ENCODE results near the gene NUDT16L1. TPM values are rescaled to one million over a fixed set of nuclear protein-coding genes. Genes with fewer than 3 reads are reported as not detected.

The NUDT16L1 gene
- polyA plus RNA-seq, 1 donor from 2014 or later, result 125 TPM

DNA sequence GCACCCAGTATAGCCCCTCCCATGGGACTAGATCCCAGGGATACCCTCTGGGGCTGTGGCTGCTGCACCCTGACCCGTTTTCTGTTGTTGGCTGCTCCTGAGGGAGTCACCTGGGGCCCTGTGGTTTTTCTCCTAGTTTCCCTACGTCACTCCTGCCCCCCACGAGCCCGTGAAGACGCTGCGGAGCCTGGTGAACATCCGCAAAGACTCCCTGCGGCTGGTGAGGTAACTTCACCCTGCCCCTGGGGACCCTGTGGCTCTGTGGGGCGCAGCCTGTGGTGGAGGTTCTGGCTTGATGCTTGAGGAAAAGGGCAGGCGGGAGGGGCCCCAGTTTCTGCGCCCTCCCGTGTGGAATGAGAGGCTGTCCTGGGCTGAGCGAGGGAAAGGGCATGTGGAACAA lies 41.5 kb upstream of the NUDT16L1 start:
- Histone ChIP-seq H3K27ac (ENCODE audit: low read length) (no peak overlapping the region), H3K36me3 (ENCODE audit: insufficient read depth, low read length) (peaks cover 9% of the 10 kb centered on the region)
- no peak for TF ChIP-seq EP300 (conservative IDR thresholded peaks at IDR 0.05; ENCODE audit: poor library complexity, severe bottlenecking)
- TF ChIP-seq RAD21 (conservative IDR thresholded peaks at IDR 0.05), result no peak
- TF ChIP-seq EZH2 (IDR thresholded peaks at IDR 0.05; ENCODE audit: borderline replicate concordance, insufficient read depth, low read length, poor library complexity, severe bottlenecking), result no peak
- no peak for TF ChIP-seq POLR2AphosphoS5 (IDR thresholded peaks at IDR 0.05)
- TF ChIP-seq, protein P1, sequence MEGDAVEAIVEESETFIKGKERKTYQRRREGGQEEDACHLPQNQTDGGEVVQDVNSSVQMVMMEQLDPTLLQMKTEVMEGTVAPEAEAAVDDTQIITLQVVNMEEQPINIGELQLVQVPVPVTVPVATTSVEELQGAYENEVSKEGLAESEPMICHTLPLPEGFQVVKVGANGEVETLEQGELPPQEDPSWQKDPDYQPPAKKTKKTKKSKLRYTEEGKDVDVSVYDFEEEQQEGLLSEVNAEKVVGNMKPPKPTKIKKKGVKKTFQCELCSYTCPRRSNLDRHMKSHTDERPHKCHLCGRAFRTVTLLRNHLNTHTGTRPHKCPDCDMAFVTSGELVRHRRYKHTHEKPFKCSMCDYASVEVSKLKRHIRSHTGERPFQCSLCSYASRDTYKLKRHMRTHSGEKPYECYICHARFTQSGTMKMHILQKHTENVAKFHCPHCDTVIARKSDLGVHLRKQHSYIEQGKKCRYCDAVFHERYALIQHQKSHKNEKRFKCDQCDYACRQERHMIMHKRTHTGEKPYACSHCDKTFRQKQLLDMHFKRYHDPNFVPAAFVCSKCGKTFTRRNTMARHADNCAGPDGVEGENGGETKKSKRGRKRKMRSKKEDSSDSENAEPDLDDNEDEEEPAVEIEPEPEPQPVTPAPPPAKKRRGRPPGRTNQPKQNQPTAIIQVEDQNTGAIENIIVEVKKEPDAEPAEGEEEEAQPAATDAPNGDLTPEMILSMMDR (IDR thresholded peaks at IDR 0.05; ENCODE audit: poor library complexity, severe bottlenecking), result no peak
- TF ChIP-seq MXI1 (conservative IDR thresholded peaks at IDR 0.05; ENCODE audit: poor library complexity, severe bottlenecking), result no peak
- TF ChIP-seq, protein P2, sequence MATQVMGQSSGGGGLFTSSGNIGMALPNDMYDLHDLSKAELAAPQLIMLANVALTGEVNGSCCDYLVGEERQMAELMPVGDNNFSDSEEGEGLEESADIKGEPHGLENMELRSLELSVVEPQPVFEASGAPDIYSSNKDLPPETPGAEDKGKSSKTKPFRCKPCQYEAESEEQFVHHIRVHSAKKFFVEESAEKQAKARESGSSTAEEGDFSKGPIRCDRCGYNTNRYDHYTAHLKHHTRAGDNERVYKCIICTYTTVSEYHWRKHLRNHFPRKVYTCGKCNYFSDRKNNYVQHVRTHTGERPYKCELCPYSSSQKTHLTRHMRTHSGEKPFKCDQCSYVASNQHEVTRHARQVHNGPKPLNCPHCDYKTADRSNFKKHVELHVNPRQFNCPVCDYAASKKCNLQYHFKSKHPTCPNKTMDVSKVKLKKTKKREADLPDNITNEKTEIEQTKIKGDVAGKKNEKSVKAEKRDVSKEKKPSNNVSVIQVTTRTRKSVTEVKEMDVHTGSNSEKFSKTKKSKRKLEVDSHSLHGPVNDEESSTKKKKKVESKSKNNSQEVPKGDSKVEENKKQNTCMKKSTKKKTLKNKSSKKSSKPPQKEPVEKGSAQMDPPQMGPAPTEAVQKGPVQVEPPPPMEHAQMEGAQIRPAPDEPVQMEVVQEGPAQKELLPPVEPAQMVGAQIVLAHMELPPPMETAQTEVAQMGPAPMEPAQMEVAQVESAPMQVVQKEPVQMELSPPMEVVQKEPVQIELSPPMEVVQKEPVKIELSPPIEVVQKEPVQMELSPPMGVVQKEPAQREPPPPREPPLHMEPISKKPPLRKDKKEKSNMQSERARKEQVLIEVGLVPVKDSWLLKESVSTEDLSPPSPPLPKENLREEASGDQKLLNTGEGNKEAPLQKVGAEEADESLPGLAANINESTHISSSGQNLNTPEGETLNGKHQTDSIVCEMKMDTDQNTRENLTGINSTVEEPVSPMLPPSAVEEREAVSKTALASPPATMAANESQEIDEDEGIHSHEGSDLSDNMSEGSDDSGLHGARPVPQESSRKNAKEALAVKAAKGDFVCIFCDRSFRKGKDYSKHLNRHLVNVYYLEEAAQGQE (IDR thresholded peaks at IDR 0.05; ENCODE audit: borderline replicate concordance), result no peak
- TF ChIP-seq TAF1 (IDR thresholded peaks at IDR 0.05; ENCODE audit: low read depth), result no peak
- no peak for TF ChIP-seq SMC3 (conservative IDR thresholded peaks at IDR 0.05; ENCODE audit: poor library complexity)

DNA sequence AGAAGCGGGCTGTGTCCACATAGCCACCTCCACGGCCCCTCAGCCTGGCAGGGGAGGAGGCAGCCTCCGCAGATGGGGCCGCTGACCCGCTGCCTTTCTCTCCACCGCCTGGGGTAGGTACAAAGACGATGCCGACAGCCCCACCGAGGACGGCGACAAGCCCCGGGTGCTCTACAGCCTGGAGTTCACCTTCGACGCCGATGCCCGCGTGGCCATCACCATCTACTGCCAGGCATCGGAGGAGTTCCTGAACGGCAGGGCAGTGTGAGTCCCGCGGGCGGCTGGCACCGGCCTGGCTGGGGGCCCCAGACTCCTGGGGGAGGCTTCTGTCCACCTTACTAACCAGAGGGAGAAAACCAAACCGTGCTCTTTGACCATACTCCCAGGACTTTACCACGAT lies 40.8 kb upstream of the NUDT16L1 start:
- Histone ChIP-seq H3K36me3 (ENCODE audit: insufficient read depth, low read length) (peaks cover 2% of the 10 kb centered on the region), H4K20me1 (ENCODE audit: insufficient read depth) (no peaks in the 10 kb centered on the region)

More for the DNA sequence above, 41.5 kb upstream of the NUDT16L1 start:
- Histone ChIP-seq H2AFZ (ENCODE audit: low read depth, low read length) (no peak overlapping the region), H3K79me2 (replicated peaks; ENCODE audit: insufficient read depth, low read length) (peaks cover 10% of the 10 kb centered on the region), H3F3A (ENCODE audit: insufficient read depth, low read length, poor library complexity, severe bottlenecking) (no peaks in the 10 kb centered on the region), H3K4me2 (ENCODE audit: low read length) (no peak overlapping the region), H3K9me2 (ENCODE audit: insufficient read depth, low read length) (no peaks in the 10 kb centered on the region), H3K27me3 (ENCODE audit: insufficient read depth, low read depth, low read length) (no peaks in the 10 kb centered on the region), H4K20me1 (ENCODE audit: insufficient read depth) (no peaks in the 10 kb centered on the region), H3K4me3 (ENCODE audit: low read length) (no peak overlapping the region), H3K9me3 (ENCODE audit: low read length) (no peaks in the 10 kb centered on the region), H3K9ac (ENCODE audit: low read length) (no peak overlapping the region)

More for the DNA sequence above, 40.8 kb upstream of the NUDT16L1 start:
- H3K27ac ChIP-seq (ENCODE audit: low read length), result no peak overlapping the region
- H3K79me2 ChIP-seq (replicated peaks; ENCODE audit: insufficient read depth, low read length), result peaks cover 3% of the 10 kb centered on the region
- no peak for TF ChIP-seq EZH2 (IDR thresholded peaks at IDR 0.05; ENCODE audit: borderline replicate concordance, insufficient read depth, low read length, poor library complexity, severe bottlenecking)
- no peak for TF ChIP-seq EP300 (conservative IDR thresholded peaks at IDR 0.05; ENCODE audit: poor library complexity, severe bottlenecking)
- H3K27me3 ChIP-seq (ENCODE audit: insufficient read depth, low read depth, low read length), result no peaks in the 10 kb centered on the region
- H3K9me3 ChIP-seq (ENCODE audit: low read length), result no peaks in the 10 kb centered on the region
- no peak overlapping the region for H3K4me3 ChIP-seq (ENCODE audit: low read length)
- H3K9ac ChIP-seq (ENCODE audit: low read length), result no peak overlapping the region
- no peaks in the 10 kb centered on the region for H3K9me2 ChIP-seq (ENCODE audit: insufficient read depth, low read length)
- H2AFZ ChIP-seq (ENCODE audit: low read depth, low read length), result no peak overlapping the region
- no peak overlapping the region for H3K4me2 ChIP-seq (ENCODE audit: low read length)
- no peaks in the 10 kb centered on the region for H3F3A ChIP-seq (ENCODE audit: insufficient read depth, low read length, poor library complexity, severe bottlenecking)
